GM21825 (cell line): Measurements from ENCODE around the gene MARCKSL1.
"Not testable (repeated sequence)": the region's sequence is repeated elsewhere in the genome, so short reads cannot be mapped to it uniquely, and the experiment has no call there.

Source experiments
- ATAC-seq: cut with Tn5 transposase; IDR thresholded peaks from one replicate; pipeline ENCODE4 v1.9.1; 2021; ENCODE audit warnings: mild to moderate bottlenecking, moderate library complexity; ENCODE audit not compliant: unreplicated experiment

The MARCKSL1 gene

GRCh38 chr1:32335790-32336590 lies at the start of gene MARCKSL1:
Gene MARCKSL1 (minus strand): TSS chr1:32336233. CDS start chr1:32336033, 200 bp downstream.
- peak; percentile 40 for ATAC-seq

- no peak for ATAC-seq
Measured at GRCh38 chr1:32380057-32380456, 44.0 kb upstream of the MARCKSL1 start.

- no peak for ATAC-seq
Measured at GRCh38 chr1:32377541-32378220, 41.6 kb upstream of the MARCKSL1 start.

GRCh38 chr1:32376199-32376598 lies 40.2 kb upstream of the MARCKSL1 start:
- ATAC-seq: no peak

- ATAC-seq: no peak
Measured at GRCh38 chr1:32373996-32374592, 38.1 kb upstream of the MARCKSL1 start.

GRCh38 chr1:32372149-32372756 lies 36.2 kb upstream of the MARCKSL1 start:
- peak; percentile 50 for ATAC-seq

- no peak for ATAC-seq
Measured at GRCh38 chr1:32367912-32368635, 32.0 kb upstream of the MARCKSL1 start.

- ATAC-seq: no peak
Measured at GRCh38 chr1:32365445-32365844, 29.4 kb upstream of the MARCKSL1 start.

- no peak for ATAC-seq
Measured at GRCh38 chr1:32364836-32365235, 28.8 kb upstream of the MARCKSL1 start.

GRCh38 chr1:32363713-32364112 lies 27.7 kb upstream of the MARCKSL1 start:
- ATAC-seq: no peak

- no peak for ATAC-seq
Measured at GRCh38 chr1:32362474-32363313, 26.7 kb upstream of the MARCKSL1 start, which contains the start of the genes FAM229A and TSSK3. Gene FAM229A (minus strand): TSS chr1:32362485. CDS start chr1:32362091, 394 bp downstream. Gene TSSK3 (plus strand): TSS chr1:32362539. CDS start chr1:32362702, 163 bp downstream.

- ATAC-seq: no peak
Measured at GRCh38 chr1:32361674-32362473, 25.8 kb upstream of the MARCKSL1 start.

GRCh38 chr1:32361308-32361673 lies 25.3 kb upstream of the MARCKSL1 start:
- no peak for ATAC-seq

GRCh38 chr1:32358435-32358834 lies 22.4 kb upstream of the MARCKSL1 start:
- ATAC-seq: no peak

GRCh38 chr1:32357614-32358013 lies 21.6 kb upstream of the MARCKSL1 start:
- ATAC-seq: no peak

GRCh38 chr1:32356478-32356877 lies 20.4 kb upstream of the MARCKSL1 start:
- ATAC-seq: no peak

- ATAC-seq: not testable (repeated sequence)
Measured at GRCh38 chr1:32355778-32356177, 19.7 kb upstream of the MARCKSL1 start.

- ATAC-seq: no peak
Measured at GRCh38 chr1:32353886-32354570, 18.0 kb upstream of the MARCKSL1 start.
